K562 (cell line): ENCODE results near the gene QPRT. TPM values are rescaled to one million over a fixed set of nuclear protein-coding genes. Genes with fewer than 3 reads are reported as not detected.
"Not testable (repeated sequence)": the region's sequence is repeated elsewhere in the genome, so short reads cannot be mapped to it uniquely, and the experiment has no call there.

Experiments
- ATAC-seq: fragments of 200-7000 bp; cut with Tn5 transposase; 3 replicates; pipeline ENCODE4 v1.9.1; 2020; ENCODE audit warnings: moderate library complexity
- BruUV-seq: library from RNA; stranded (reverse); fragments of 400-500 nt; replicated peaks from 2 replicates; lab custom pipeline; 2021; lab: Mats Ljungman, UMichigan
- CTCF ChIA-PET: fragments of 300-600 bp; formaldehyde crosslinking; extraction: SDS; loops from one replicate; lab custom pipeline; 2021; ENCODE audit warnings: low intra/inter-chr PET ratio; lab: Yijun Ruan, JAX
- POLR2A ChIA-PET: fragments of 300-600, 350-650 bp; sonication (Branson Sonifier 250); formaldehyde crosslinking; extraction: SDS; loops from one replicate; lab custom pipeline; 2021; ENCODE audit warnings: antibody characterized with exemption, inconsistent platforms; lab: Yijun Ruan, JAX
- DNase-seq, 4 experiments: peaks; one replicate each; pipeline versions ENCODE4 v3.0.0 to v3.0.0-alpha.2; 2011 to 2018; ENCODE audit warnings: low spot score in 3 of 4, mixed read lengths in 3 of 4; ENCODE audit errors: extremely low read depth in 1 of 4
- FAIRE-seq: peaks from 2 replicates; lab custom pipeline; 2011; peaks lifted over from hg19 to GRCh38; lab: Jason Lieb, UNC
- H2AFZ ChIP-seq: 2 replicates; pipeline ENCODE4 v1.6.0; 2011; ENCODE audit warnings: low read depth, low read length, control low read depth, inconsistent platforms
- H3K27ac ChIP-seq: fragments of 200-600 bp; 3 replicates; pipeline ENCODE4 v1.8.0; 2011; ENCODE audit warnings: low read depth, mild to moderate bottlenecking, control low read depth, inconsistent platforms, low read length, moderate library complexity, mixed read lengths; ENCODE audit errors: extremely low read depth
- H3K27me3 ChIP-seq, 2 experiments: fragments of 300-600 bp in 1 of 2; 2 replicates in 1 of 2; 3 replicates in 1 of 2; pipeline versions ENCODE4 v1.6.0 to v1.8.0; 2011; ENCODE audit warnings: inconsistent platforms in 2 of 2, low read length in 2 of 2, mild to moderate bottlenecking in 1 of 2, mixed read lengths in 1 of 2, moderate library complexity in 1 of 2; ENCODE audit not compliant: control insufficient read depth in 2 of 2, insufficient read depth in 2 of 2
- H3K36me3 ChIP-seq: fragments of 300-600 bp; 3 replicates; pipeline ENCODE4 v1.8.0; 2011; ENCODE audit warnings: mild to moderate bottlenecking, low read length, inconsistent platforms; ENCODE audit not compliant: control insufficient read depth, insufficient read depth
- H3K4me1 ChIP-seq, 2 experiments: fragments of 200-600 bp in 1 of 2; replicated peaks in 1 of 2; 2 replicates in 1 of 2; 3 replicates in 1 of 2; pipeline versions ENCODE4 v1.5.1 to v1.8.0; 2011; ENCODE audit warnings: inconsistent platforms in 2 of 2, low read length in 2 of 2, mild to moderate bottlenecking in 1 of 2, mixed read lengths in 1 of 2, moderate library complexity in 1 of 2; ENCODE audit not compliant: control insufficient read depth in 2 of 2, insufficient read depth in 2 of 2
- H3K4me2 ChIP-seq: 2 replicates; pipeline ENCODE4 v1.6.1; 2011; ENCODE audit warnings: low read length, control low read depth, inconsistent platforms, mixed read lengths; ENCODE audit not compliant: insufficient read depth
- H3K4me3 ChIP-seq: fragments of 200-600 bp; sonication (generic), shearing (Covaris generic); 2 replicates; pipeline ENCODE4 v1.5.1; 2016; ENCODE audit warnings: control low read depth, inconsistent platforms
- H3K79me2 ChIP-seq: fragments of 200-600 bp; 3 replicates; pipeline ENCODE4 v1.8.0; 2011; ENCODE audit warnings: low read length, inconsistent platforms; ENCODE audit not compliant: control insufficient read depth, insufficient read depth
- H3K9ac ChIP-seq, 2 experiments: 2 replicates each; pipeline versions ENCODE4 v1.6.0 to v1.6.1; 2011; ENCODE audit warnings: low read depth in 2 of 2, low read length in 2 of 2, control low read depth in 1 of 2, inconsistent platforms in 1 of 2, mild to moderate bottlenecking in 1 of 2, mixed read lengths in 1 of 2; ENCODE audit not compliant: insufficient read depth in 1 of 2
- H3K9me1 ChIP-seq: one replicate; pipeline ENCODE4 v1.6.0; 2011; ENCODE audit warnings: inconsistent platforms, mild to moderate bottlenecking, low read length, moderate library complexity; ENCODE audit not compliant: control insufficient read depth, insufficient read depth
- H3K9me3 ChIP-seq: replicated peaks from 2 replicates; pipeline ENCODE4 v1.5.1; 2011; ENCODE audit warnings: low read depth, low read length, inconsistent platforms; ENCODE audit not compliant: control insufficient read depth, insufficient read depth
- H4K20me1 ChIP-seq: replicated peaks from 2 replicates; pipeline ENCODE4 v1.6.1; 2011; ENCODE audit warnings: low read length, inconsistent platforms, mixed read lengths; ENCODE audit not compliant: control insufficient read depth, insufficient read depth
- ZBTB11 ChIP-seq, 3 experiments: fragments of 200-800 bp in 1 of 3; fragments of 250-450 bp in 1 of 3; fragments of 450-650 bp in 1 of 3; sonication (Bioruptor Pico) in 1 of 3; sonication (Bioruptor generic) in 1 of 3; formaldehyde crosslinking in 1 of 3; IDR thresholded peaks; 2 replicates each; pipeline versions ENCODE4 v1.6.1 to v1.8.0; 2016 to 2022; ENCODE audit warnings: mild to moderate bottlenecking in 2 of 3, missing genetic modification characterization in 2 of 3, missing compliant biosample characterization in 1 of 3, moderate library complexity in 1 of 3
- WGBS: fragments of 100-300 bp; shearing (Covaris generic); methylation state at CpG from one replicate; pipeline ENCODE4 v1.1.6; 2016; ENCODE audit warnings: low coverage, mixed read lengths; ENCODE audit not compliant: insufficient coverage; ENCODE audit errors: missing lambda C conversion rate; 5-methylcytosine and 5-hydroxymethylcytosine counted together
- in situ Hi-C: fragments of 300-500 bp; cut with MboI; formaldehyde crosslinking; loops from 4 replicates; pipeline ENCODE4 v1.15.0; 2018; ENCODE audit warnings: inconsistent platforms, mixed read lengths
- intact Hi-C: fragments of 100-400 bp; cut with micrococcal nuclease; formaldehyde crosslinking; loops from 2 replicates; pipeline ENCODE4 v1.14.2; 2022
- polyA plus RNA-seq, 8 experiments: library from polyadenylated mRNA; depleted of rRNA in 4 of 8; stranded (reverse) in 5 of 8; unstranded in 3 of 8; fragments of >200 nt; fragmentation: Nextera tagmentation in 2 of 8; fragmentation: Illumina TruSeq in 1 of 8; extraction: Ambion mirVana in 2 of 8; extraction: Trizol in 1 of 8; gene quantifications; 2 replicates each; pipeline versions ENCODE4 v1.2.1 to v1.2.3, GENCODE V29; 2011 to 2014; ENCODE audit warnings: inconsistent platforms in 1 of 8, missing spikeins in 1 of 8
- total RNA-seq, 7 experiments: library from RNA; depleted of rRNA in 6 of 7; stranded (reverse); fragments of >200 nt in 6 of 7; fragmentation: Illumina TruSeq in 2 of 7; extraction: Trizol in 2 of 7; gene quantifications; 2 replicates each; pipeline versions ENCODE4 v1.2.1 to v1.2.3, GENCODE V29; 2011 to 2021; ENCODE audit warnings: low replicate concordance in 1 of 7

Gene QPRT
- total and polyA plus RNA-seq, 9 of the 15 experiments (the other 6 are each of a cell fraction or from before 2014, with no cell fraction given): 7.7 to 112 (median 64.1) TPM

GRCh38 chr16:29665294-29666077 lies 13.5 kb upstream of the QPRT start (continued):
- TF ChIP-seq ZBTB11 (CRISPR knock-in tag; IDR thresholded peaks at IDR 0.05): 0 out of 6 replicates have a peak, but pooled peaks of 1 of the 3 experiments have one; percentile 4

- H3K9me3 ChIP-seq, DNase-seq, H3K9me1 ChIP-seq, H3K27me3 ChIP-seq, H4K20me1 ChIP-seq, H2AFZ ChIP-seq, in situ Hi-C loops, FAIRE-seq, intact Hi-C loops, BruUV-seq, ATAC-seq, CTCF ChIA-PET: not testable (repeated sequence)
- WGBS: 69% methylated on average over 6 of the region's 6 CpGs
- Histone ChIP-seq H3K4me1 (peaks cover 19 to 44% of the 10 kb centered on the region in 2 experiments; a peak in 4 of 5 replicates), H3K79me2 (peaks cover 90% of the 10 kb centered on the region), H3K4me2 (peak overlapping the region; percentile 92), H3K36me3 (peaks cover 62% of the 10 kb centered on the region), H3K27ac (peak overlapping the region; percentile 93), H3K4me3 (peak overlapping the region; percentile 60; the same call in 1 of the 2 replicates), H3K9ac (peak overlapping the region; percentile 77 to 94; a peak in 3 of 4 replicates)
- POLR2A ChIA-PET: interaction anchor here (1.4 to 1.5 kb wide), 2 partner anchors 18 to 32 kb away, joined by 4 to 6 read pairs; no protein-coding TSS in a partner anchor
Observed at GRCh38 chr16:29667322-29667610, 11.7 kb upstream of the QPRT start.
